ENCODE results near the gene DMPK.
"Not testable (repeated sequence)": the region's sequence is repeated elsewhere in the genome, so short reads cannot be mapped to it uniquely, and the experiment has no call there.

Gene DMPK

DNA sequence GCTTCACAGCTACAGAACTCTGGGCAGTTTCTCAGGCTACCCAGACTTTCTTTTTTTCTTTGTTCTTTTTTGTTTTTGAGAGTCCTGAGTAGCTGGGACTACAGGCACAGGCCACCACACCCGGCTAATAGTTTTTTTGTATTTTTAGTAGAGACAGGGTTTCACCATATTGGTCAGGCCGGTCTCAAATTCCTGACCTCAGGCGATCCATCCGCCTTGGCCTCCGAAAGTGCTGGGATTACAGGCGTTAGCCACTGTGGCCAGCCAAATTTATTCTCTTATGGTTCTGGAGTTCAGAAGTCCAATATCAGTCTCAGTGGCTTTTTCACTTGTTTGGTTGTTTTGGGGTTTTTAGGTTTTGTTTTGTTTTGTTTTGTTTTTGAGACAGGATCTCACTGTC is 36.7 kb downstream of the DMPK start:
- DNase-seq (ENCODE audit: low read depth, low spot score): no peak

DNA sequence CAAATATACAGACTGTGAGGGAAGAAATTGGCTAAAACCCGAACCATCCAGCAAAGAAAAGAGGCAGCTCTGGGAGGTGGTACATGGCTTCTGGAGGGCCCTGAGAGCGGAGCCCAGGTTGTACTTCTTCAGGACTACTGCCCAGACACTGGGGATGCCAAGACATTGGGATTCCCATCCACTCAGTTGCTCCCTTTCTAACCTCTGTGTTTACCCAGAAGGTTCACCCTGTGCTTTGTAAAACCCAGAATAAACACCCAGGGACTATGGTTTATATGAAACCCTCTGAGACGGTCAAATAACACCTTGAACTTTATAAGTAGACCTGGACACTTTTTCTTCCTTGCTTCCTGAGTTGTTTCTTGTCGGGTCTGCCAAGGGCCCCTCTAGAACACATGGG is 39.3 kb downstream of the DMPK start:
- no peak for DNase-seq (ENCODE audit: low read depth, low spot score)

DNA sequence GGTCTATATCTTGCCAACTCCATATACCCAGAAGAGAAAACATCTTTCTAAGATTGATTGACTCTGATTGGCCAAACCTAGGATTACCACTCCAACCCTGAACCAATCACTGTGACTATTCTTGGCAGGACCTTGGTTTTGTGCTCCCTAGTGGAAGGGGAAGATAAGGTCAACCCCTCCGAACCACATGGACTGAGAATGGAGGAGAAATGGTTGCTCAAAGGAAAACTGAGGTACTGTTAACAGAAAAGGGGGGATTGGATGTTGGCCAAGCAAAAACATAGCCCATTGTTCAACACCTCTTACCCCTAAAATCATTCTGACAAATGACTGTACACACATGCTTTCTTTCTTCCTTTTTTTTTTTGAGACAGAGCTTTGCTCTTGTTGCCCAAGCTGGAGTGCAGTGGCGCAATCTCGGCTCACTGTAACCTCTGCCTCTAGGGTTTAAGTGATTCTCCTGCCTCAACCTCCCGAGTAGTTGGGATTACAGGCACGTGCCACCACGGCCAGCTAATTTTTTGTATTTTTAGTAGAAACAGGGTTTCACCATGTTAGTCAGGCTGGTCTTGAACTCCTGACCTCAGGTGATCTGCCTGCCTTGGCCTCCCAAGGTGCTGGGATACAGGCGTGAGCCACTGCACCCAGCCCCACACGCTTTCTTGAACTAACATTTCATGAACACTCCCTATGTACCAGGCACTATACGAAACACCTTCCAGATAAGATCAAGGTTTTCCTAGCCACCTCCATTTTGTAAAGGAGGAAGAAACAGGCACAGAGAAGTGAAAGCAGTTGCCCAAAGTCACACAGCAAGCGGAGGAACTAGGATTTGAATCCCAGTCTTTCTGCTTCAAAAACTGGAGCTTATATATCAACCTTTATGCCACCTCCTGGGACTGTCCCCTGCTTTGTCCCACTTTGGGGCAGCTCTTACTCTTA is 42.5 kb downstream of the DMPK start:
- no peak for DNase-seq (ENCODE audit: low read depth, low spot score)

DNA sequence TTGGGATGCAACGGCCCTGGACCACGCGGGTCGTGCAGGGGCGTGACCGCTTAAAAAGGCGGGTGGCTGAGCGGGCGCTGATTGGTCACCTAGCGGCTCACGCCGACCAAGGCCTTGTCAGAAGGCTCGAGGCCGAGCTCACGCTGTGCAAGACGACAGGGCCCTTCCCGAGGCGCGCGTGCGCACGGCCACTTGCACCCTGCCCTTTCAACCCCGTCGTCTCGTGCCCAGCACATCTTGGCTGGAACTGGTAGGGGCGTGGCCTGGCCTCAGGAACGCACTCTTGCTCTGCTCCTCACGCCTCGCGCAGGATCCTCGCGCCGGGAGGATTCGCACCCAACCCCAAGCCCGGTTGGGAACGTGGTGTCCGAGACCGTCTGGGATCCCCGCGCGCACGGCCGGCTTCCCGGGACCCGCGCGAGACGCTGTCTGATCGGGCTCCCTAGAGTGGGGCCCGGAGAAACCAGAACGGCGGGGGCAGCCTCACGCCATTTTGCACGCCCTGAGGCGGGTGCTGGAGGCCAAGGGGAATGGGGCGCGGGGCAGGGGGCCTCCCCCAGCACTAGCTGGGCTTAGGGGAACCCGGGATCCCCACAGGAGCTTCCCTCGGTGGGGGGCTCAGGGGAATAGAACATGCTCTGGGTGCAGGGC is 49.0 kb downstream of the DMPK start, which contains the start of gene MEIOSIN:
MEIOSIN (plus strand) TSS at position 280 of the 651 bp plus-strand sequence. CDS start 1,938 bp downstream, outside the sequence.
- DNase-seq (ENCODE audit: low read depth, low spot score): no peak

DNA sequence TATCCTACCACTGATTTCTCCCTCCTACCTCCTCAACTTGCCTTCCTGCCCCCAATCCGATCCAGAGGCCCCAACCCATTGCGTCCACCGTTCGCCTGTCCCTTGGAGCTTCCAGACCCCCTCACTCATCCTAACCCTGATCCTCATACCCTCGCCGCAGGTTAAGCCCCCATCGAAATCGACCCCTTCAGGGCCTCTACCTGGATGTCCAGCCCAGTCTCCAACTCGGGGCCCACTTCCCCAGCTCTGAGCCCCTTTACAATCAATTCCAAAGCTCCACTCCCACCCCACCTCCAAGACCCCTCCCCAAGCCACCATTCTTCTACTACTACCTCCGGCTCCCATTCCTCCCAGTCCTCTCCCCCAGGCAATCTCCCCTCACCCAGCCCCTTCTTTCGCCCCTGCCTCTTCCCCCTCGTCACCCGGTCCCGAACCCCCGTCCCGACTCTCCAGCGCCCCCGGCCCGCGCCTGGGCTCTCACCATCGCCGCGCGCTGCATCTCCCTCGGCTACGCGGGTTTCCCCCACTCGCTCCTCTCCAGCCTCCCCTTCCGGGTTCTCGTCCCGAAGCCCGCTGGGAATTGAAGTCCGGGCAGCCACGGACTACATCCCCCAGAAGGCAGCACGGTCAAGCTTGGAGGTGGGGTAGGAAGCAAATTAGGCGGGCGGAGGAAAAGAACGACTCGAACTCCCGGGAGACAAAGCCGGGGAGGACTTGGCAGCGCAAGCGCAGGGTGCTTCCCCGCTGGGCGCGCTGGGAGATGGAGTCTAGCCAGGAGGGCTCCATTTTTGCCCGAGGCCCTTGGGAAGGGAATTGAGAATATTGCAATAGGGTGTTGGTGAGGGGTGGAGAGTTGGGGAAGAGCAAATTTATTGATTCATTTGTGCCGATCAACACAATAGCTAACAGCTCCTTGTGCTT is 51.7 kb downstream of the DMPK start, which contains the start of gene FBXO46:
FBXO46 (minus strand) TSS at position 529 of the 921 bp plus-strand sequence. CDS start 17,401 bp downstream, outside the sequence.
- peak; percentile 99 for DNase-seq (ENCODE audit: low read depth, low spot score)

- DNase-seq (ENCODE audit: low read depth, low spot score): peak; percentile 57
These were observed 52.4 kb downstream of the DMPK start for GRCh38 chr19:45729800-45730290.

DNA sequence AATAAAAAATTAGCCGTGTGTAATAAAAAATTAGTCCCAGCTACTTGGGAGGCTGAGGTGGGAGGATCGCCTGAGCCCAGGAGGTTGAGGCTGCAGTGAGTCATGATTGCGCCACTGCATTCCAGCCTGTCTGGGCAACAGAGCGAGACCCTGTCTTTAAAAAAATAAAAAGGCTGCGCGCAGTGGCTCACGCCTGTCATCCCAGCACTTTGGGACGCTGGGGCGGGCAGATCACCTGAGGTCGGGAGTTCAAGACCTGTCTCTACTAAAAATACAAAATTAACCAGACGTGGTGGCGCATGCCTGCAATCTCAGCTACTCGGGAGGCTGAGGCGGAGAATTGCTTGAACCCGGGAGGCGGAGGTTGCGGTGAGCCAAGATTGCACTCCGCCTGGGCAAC is 53.6 kb downstream of the DMPK start:
- not testable (repeated sequence) for DNase-seq (ENCODE audit: low read depth, low spot score)

GRCh38 chr19:45720065-45720464 is 62.2 kb downstream of the DMPK start:
- DNase-seq (ENCODE audit: low read depth, low spot score): not testable (repeated sequence)

Measured in ELF-1 (cell line).